ENCODE results near the gene ZBTB21. TPM values are rescaled to one million over a fixed set of nuclear protein-coding genes. Genes with fewer than 3 reads are reported as not detected.

The ZBTB21 gene
- 10 to 100 TPM; 12.4 to 28.3 (median 16.7) TPM for total RNA-seq

- DNase-seq, result peak; percentile 98 to 99
- Histone ChIP-seq H3K4me1 (peaks cover 3 to 16% (median 12%) of the 10 kb centered on the region in 4 donors), H3K27me3 (no peaks in the 10 kb centered on the region), H3K27ac (peak within 1 kb of the TSS; percentile 95 to 99 (median 96)), H3K36me3 (no peaks in the 10 kb centered on the region), H3K4me3 (peak within 1 kb of the TSS; percentile 61 to 97 (median 84)), H3K9me3 (no peaks in the 10 kb centered on the region)
- WGBS, 2 donors, result 0% methylated on average over 13 to 50 of the region's 75 CpGs
- TF ChIP-seq POLR2AphosphoS5 (IDR thresholded peaks at IDR 0.05), result peak; percentile 67 to 96
- TF ChIP-seq CTCF (IDR thresholded peaks at IDR 0.05), result no peak
- TF ChIP-seq POLR2A (IDR thresholded peaks at IDR 0.05), result peak; percentile 44 to 96 (median 86)
- TF ChIP-seq EP300 (IDR thresholded peaks at IDR 0.05), result peak in 2 of 4 donors; percentile 9 to 50
- ATAC-seq (ENCODE audit: low FRiP score in 2 of 2), result peak; percentile 96 to 97
Measured at GRCh38 chr21:42009831-42010506, at the start of gene ZBTB21. ZBTB21 (minus strand) TSS chr21:42010360; CDS start chr21:41994095, 16,265 bp downstream.

- H3K9me3 ChIP-seq, result no peaks in the 10 kb centered on the region
- H3K4me3 ChIP-seq, result no peak overlapping the region
- no peak for DNase-seq
- H3K4me1 ChIP-seq, result peaks cover 28 to 72% (median 58%) of the 10 kb centered on the region in 4 donors
- TF ChIP-seq POLR2A (IDR thresholded peaks at IDR 0.05) (no peak), CTCF (IDR thresholded peaks at IDR 0.05) (no peak), POLR2AphosphoS5 (IDR thresholded peaks at IDR 0.05) (no peak), EP300 (IDR thresholded peaks at IDR 0.05) (no peak)
- no peaks in the 10 kb centered on the region for H3K27me3 ChIP-seq
- H3K27ac ChIP-seq, result no peak overlapping the region
- no peaks in the 10 kb centered on the region for H3K36me3 ChIP-seq
- 74 to 87% methylated on average over 9 to 10 of the region's 10 CpGs for WGBS, 2 donors
- ATAC-seq (ENCODE audit: low FRiP score in 2 of 2), result no peak
Measured at GRCh38 chr21:42059721-42060120, 49.6 kb upstream of the ZBTB21 start.

- H3K27ac ChIP-seq, result peak overlapping the region in 1 of 4 donors; percentile 69
- H3K4me1 ChIP-seq, result peaks cover 28 to 69% (median 55%) of the 10 kb centered on the region in 4 donors
- no peak for TF ChIP-seq POLR2A (IDR thresholded peaks at IDR 0.05)
- TF ChIP-seq EP300 (IDR thresholded peaks at IDR 0.05), result no peak
- TF ChIP-seq CTCF (IDR thresholded peaks at IDR 0.05), result no peak
- TF ChIP-seq POLR2AphosphoS5 (IDR thresholded peaks at IDR 0.05), result no peak
- H3K36me3 ChIP-seq, result no peaks in the 10 kb centered on the region
- 80 to 84% methylated on average over 7 to 9 of the region's 9 CpGs for WGBS, 2 donors
- ATAC-seq (ENCODE audit: low FRiP score in 2 of 2) (no peak), DNase-seq (peak in 1 of 2 donors; percentile 61)
- no peaks in the 10 kb centered on the region for H3K9me3 ChIP-seq
- H3K27me3 ChIP-seq, result no peaks in the 10 kb centered on the region
- H3K4me3 ChIP-seq, result no peak overlapping the region
Measured at GRCh38 chr21:42059141-42059540, 49.0 kb upstream of the ZBTB21 start.

DNA sequence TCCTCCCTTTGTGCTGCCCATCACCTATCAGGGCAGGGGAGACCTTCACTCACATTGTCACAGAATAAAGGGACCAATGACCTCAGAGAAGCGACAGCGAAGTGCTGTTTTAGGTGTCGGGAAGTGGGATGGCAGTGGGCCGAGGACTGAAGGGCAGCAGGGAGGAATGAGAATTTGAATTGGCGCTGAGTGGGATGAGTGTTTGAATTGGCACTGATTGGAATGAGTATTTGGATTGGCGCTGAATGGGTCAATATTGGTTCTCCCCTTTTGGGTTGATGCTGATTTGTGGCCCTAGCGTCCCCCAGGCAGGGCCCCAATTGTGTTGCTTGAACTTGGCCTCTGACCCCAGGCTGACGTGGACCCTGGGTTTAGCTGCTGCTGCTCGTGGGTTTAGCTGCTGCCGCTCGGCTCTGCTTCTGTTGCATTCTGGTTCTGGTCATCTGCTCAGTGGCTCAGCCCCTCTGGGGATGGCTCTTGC lies 48.5 kb upstream of the ZBTB21 start:
- DNase-seq (no peak), ATAC-seq (ENCODE audit: low FRiP score in 2 of 2) (no peak)
- TF ChIP-seq POLR2AphosphoS5 (IDR thresholded peaks at IDR 0.05) (no peak), EP300 (IDR thresholded peaks at IDR 0.05) (peak in 1 of 4 donors; percentile 55)
- Histone ChIP-seq H3K4me3 (no peak overlapping the region), H3K27ac (peak overlapping the region; percentile 43 to 69 (median 64)), H3K4me1 (peaks cover 28 to 65% (median 52%) of the 10 kb centered on the region in 4 donors), H3K36me3 (no peaks in the 10 kb centered on the region), H3K9me3 (no peaks in the 10 kb centered on the region), H3K27me3 (no peaks in the 10 kb centered on the region)
- 68 to 89% methylated on average over 11 of the region's 11 CpGs for WGBS, 2 donors

GRCh38 chr21:42057851-42058437 lies 47.8 kb upstream of the ZBTB21 start:
- ATAC-seq (ENCODE audit: low FRiP score in 2 of 2), result no peak
- H3K27ac ChIP-seq, result peak overlapping the region; percentile 43 to 69 (median 64)
- 49 to 54% methylated on average over 11 of the region's 11 CpGs for WGBS, 2 donors

More at GRCh38 chr21:42057851-42058437, 47.8 kb upstream of the ZBTB21 start:
- Histone ChIP-seq H3K36me3 (no peaks in the 10 kb centered on the region), H3K4me1 (peaks cover 23 to 57% (median 44%) of the 10 kb centered on the region in 4 donors), H3K4me3 (no peak overlapping the region), H3K9me3 (no peaks in the 10 kb centered on the region), H3K27me3 (no peaks in the 10 kb centered on the region)
- peak in 1 of 2 donors; percentile 53 for DNase-seq
- TF ChIP-seq EP300 (IDR thresholded peaks at IDR 0.05) (peak in 1 of 4 donors; percentile 9), CTCF (IDR thresholded peaks at IDR 0.05) (no peak)

All from upper lobe of left lung (tissue), 6 donors.